ENCODE measurements around the gene SYNPR.

DNA sequence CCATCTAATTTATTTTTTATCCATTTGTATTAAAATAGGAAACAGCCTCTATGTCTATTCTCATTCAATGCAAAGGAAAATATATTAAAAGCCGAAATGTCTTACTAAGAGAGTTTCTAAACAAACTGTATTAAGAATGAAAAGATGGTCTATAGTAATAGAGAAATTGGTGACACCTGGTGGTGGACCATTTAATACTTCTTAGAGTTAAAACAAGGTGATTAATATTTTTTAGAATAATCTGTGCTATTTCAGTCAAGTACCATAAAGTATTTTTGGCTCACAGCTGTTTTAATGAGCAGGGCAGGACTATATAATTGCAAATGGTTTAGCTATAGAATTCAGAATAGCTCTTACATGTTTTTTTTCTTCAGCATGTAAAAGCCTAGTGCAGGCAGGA, 55.7 kb downstream of the SYNPR start:
- TF ChIP-seq, protein P1, sequence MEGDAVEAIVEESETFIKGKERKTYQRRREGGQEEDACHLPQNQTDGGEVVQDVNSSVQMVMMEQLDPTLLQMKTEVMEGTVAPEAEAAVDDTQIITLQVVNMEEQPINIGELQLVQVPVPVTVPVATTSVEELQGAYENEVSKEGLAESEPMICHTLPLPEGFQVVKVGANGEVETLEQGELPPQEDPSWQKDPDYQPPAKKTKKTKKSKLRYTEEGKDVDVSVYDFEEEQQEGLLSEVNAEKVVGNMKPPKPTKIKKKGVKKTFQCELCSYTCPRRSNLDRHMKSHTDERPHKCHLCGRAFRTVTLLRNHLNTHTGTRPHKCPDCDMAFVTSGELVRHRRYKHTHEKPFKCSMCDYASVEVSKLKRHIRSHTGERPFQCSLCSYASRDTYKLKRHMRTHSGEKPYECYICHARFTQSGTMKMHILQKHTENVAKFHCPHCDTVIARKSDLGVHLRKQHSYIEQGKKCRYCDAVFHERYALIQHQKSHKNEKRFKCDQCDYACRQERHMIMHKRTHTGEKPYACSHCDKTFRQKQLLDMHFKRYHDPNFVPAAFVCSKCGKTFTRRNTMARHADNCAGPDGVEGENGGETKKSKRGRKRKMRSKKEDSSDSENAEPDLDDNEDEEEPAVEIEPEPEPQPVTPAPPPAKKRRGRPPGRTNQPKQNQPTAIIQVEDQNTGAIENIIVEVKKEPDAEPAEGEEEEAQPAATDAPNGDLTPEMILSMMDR (IDR thresholded peaks at IDR 0.05): no peak
- TF ChIP-seq POLR2A (IDR thresholded peaks at IDR 0.05): no peak
- no peak for TF ChIP-seq EP300 (IDR thresholded peaks at IDR 0.05)
